Stimulated activated CD4-positive, alpha-beta T cell treated with anti-CD3 and anti-CD28 coated beads, Interleukin-2, amount 100 ng/mL, for 24 hours (primary cell): ENCODE measurements around the gene SDC1.
"Not testable (repeated sequence)": the region's sequence is repeated elsewhere in the genome, so short reads cannot be mapped to it uniquely, and the experiment has no call there.

Experiments used
- DNase-seq, 2 donors: peaks; one replicate each; pipeline ENCODE4 v3.0.0-alpha.2; 2020

SDC1 gene

GRCh38 chr2:20196053-20196656 is 28.8 kb downstream of the SDC1 start:
- no peak for DNase-seq

- no peak for DNase-seq
Observed at GRCh38 chr2:20195431-20196033, 29.4 kb downstream of the SDC1 start.

- not testable (repeated sequence) for DNase-seq
Observed at GRCh38 chr2:20195016-20195411, 29.9 kb downstream of the SDC1 start.

GRCh38 chr2:20194097-20195015 is 30.6 kb downstream of the SDC1 start:
- no peak for DNase-seq

- DNase-seq, result no peak
Observed at GRCh38 chr2:20193185-20193584, 31.7 kb downstream of the SDC1 start.

GRCh38 chr2:20192781-20193180 is 32.1 kb downstream of the SDC1 start:
- no peak for DNase-seq

- DNase-seq, result no peak
Observed at GRCh38 chr2:20191714-20192569, 33.0 kb downstream of the SDC1 start.

- DNase-seq, result no peak
Observed at GRCh38 chr2:20190876-20191713, 33.8 kb downstream of the SDC1 start.

GRCh38 chr2:20190170-20190569 is 34.8 kb downstream of the SDC1 start:
- no peak for DNase-seq

- no peak for DNase-seq
Observed at GRCh38 chr2:20189299-20189931, 35.5 kb downstream of the SDC1 start.

GRCh38 chr2:20188851-20189250 is 36.1 kb downstream of the SDC1 start:
- no peak for DNase-seq

GRCh38 chr2:20188201-20188600 is 36.7 kb downstream of the SDC1 start:
- DNase-seq, result no peak

- DNase-seq, result no peak
Observed at GRCh38 chr2:20187331-20187730, 37.6 kb downstream of the SDC1 start.

GRCh38 chr2:20186855-20187187 is 38.1 kb downstream of the SDC1 start:
- no peak for DNase-seq

- DNase-seq, result no peak
Observed at GRCh38 chr2:20186078-20186854, 38.7 kb downstream of the SDC1 start.

- no peak for DNase-seq
Observed at GRCh38 chr2:20185176-20186022, 39.5 kb downstream of the SDC1 start.

GRCh38 chr2:20184067-20184938 is 40.6 kb downstream of the SDC1 start:
- DNase-seq, result no peak

GRCh38 chr2:20183373-20183772 is 41.6 kb downstream of the SDC1 start:
- DNase-seq, result no peak
